A549 (cell line): Measurements from ENCODE around the gene MAGI1. TPM values are rescaled to one million over a fixed set of nuclear protein-coding genes. Genes with fewer than 3 reads are reported as not detected.

Experiments
- ATAC-seq, 2 experiments: fragments of 200-7000 bp in 1 of 2; fragments of >200 bp in 1 of 2; cut with Nextera tagmentation in 1 of 2; cut with Tn5 transposase in 1 of 2; 3 replicates each; pipeline versions ENCODE4 v1.8.0 to v1.9.1; 2018 to 2020; ENCODE audit warnings: mild to moderate bottlenecking in 1 of 2, moderate library complexity in 1 of 2
- CTCF ChIA-PET: fragments of 300-600 bp; sonication (Branson Sonifier 250); formaldehyde crosslinking; extraction: SDS; loops from one replicate; lab custom pipeline; 2021; ENCODE audit warnings: antibody characterized with exemption, inconsistent platforms; lab: Yijun Ruan, JAX
- POLR2A ChIA-PET: fragments of 350-600 bp; formaldehyde crosslinking; extraction: SDS; loops from one replicate; lab custom pipeline; 2021; ENCODE audit warnings: antibody characterized with exemption, inconsistent platforms; lab: Yijun Ruan, JAX
- DNase-seq, 2 experiments: peaks; one replicate each; pipeline versions ENCODE4 v3.0.0 to v3.0.0-alpha.2; 2011 to 2016; ENCODE audit warnings: low read depth in 1 of 2, low spot score in 1 of 2
- FAIRE-seq: peaks from 2 replicates; lab custom pipeline; 2011; peaks lifted over from hg19 to GRCh38; lab: Jason Lieb, UNC
- H3K27ac ChIP-seq, 2 experiments: fragments of >200 bp; sonication (Bioruptor Twin); formaldehyde crosslinking; 3 replicates each; pipeline ENCODE4 v1.5.1; 2016 to 2017
- H3K4me1 ChIP-seq: fragments of >200 bp; sonication (Bioruptor Twin); formaldehyde crosslinking; 3 replicates; pipeline ENCODE4 v1.6.1; 2016
- H3K4me2 ChIP-seq: fragments of >200 bp; sonication (Bioruptor Twin); formaldehyde crosslinking; 3 replicates; pipeline ENCODE4 v1.6.1; 2016
- H3K4me3 ChIP-seq: fragments of >200 bp; sonication (Bioruptor Twin); formaldehyde crosslinking; 3 replicates; pipeline ENCODE4 v1.5.1; 2016
- H3K9me3 ChIP-seq: fragments of >200 bp; sonication (Bioruptor Twin); formaldehyde crosslinking; 3 replicates; pipeline ENCODE4 v1.6.1; 2016
- CEBPB ChIP-seq, 2 experiments: fragments of >200 bp in 1 of 2; sonication (Bioruptor Twin) in 1 of 2; formaldehyde crosslinking in 1 of 2; IDR thresholded peaks; 2 replicates each; pipeline ENCODE4 v1.6.1; 2012 to 2016
- EHMT2 ChIP-seq: fragments of 200-600 bp; sonication (generic); IDR thresholded peaks from 2 replicates; pipeline ENCODE4 v1.6.1; 2016; ENCODE audit warnings: antibody characterized with exemption, low read depth, mild to moderate bottlenecking, moderate library complexity
- FOXS1 ChIP-seq: fragments of 250-450 bp; sonication (Bioruptor Pico); IDR thresholded peaks from 2 replicates; pipeline ENCODE4 v1.5.0; 2020; ENCODE audit warnings: mild to moderate bottlenecking, moderate library complexity
- HOXA7 ChIP-seq: fragments of 250-450 bp; sonication (Bioruptor Pico); IDR thresholded peaks from 2 replicates; pipeline ENCODE4 v1.5.0; 2020; ENCODE audit warnings: mild to moderate bottlenecking, moderate library complexity
- MAZ ChIP-seq: fragments of 150-350 bp; IDR thresholded peaks from 2 replicates; pipeline ENCODE4 v1.6.1; 2014; ENCODE audit warnings: antibody characterized with exemption, low read depth, low read length, borderline replicate concordance
- NFE2L2 ChIP-seq: fragments of 150-350 bp; conservative IDR thresholded peaks from 2 replicates; pipeline ENCODE4 v1.6.1; 2014; ENCODE audit warnings: low read length
- RAD21 ChIP-seq, 2 experiments: fragments of >200 bp in 1 of 2; sonication (Bioruptor Twin) in 1 of 2; formaldehyde crosslinking in 1 of 2; IDR thresholded peaks in 1 of 2; conservative IDR thresholded peaks in 1 of 2; 2 replicates in 1 of 2; 3 replicates in 1 of 2; pipeline ENCODE4 v1.6.1; 2012 to 2018; ENCODE audit warnings: inconsistent platforms in 1 of 2
- RARB ChIP-seq: fragments of 250-450 bp; sonication (Bioruptor Pico); IDR thresholded peaks from 2 replicates; pipeline ENCODE4 v1.8.0; 2021; ENCODE audit warnings: mild to moderate bottlenecking, moderate library complexity
- RCOR1 ChIP-seq: fragments of 150-350 bp; IDR thresholded peaks from 2 replicates; pipeline ENCODE4 v1.6.1; 2014; ENCODE audit warnings: antibody characterized with exemption, low read length, low read depth
- REST ChIP-seq: fragments of 200-600 bp; sonication (generic); IDR thresholded peaks from 2 replicates; pipeline ENCODE4 v1.6.1; 2016; ENCODE audit warnings: antibody characterized with exemption, mild to moderate bottlenecking, moderate library complexity
- TP53 ChIP-seq: fragments of 250-450 bp; sonication (Bioruptor Pico); IDR thresholded peaks from 2 replicates; pipeline ENCODE4 v1.5.0; 2021; ENCODE audit warnings: mild to moderate bottlenecking, moderate library complexity
- USF2 ChIP-seq: fragments of 450-650 bp; IDR thresholded peaks from 2 replicates; pipeline ENCODE4 v1.6.1; 2014; ENCODE audit warnings: antibody characterized with exemption
- ZC3H11A ChIP-seq: fragments of 450-650 bp; IDR thresholded peaks from 2 replicates; pipeline ENCODE4 v1.6.1; 2014; ENCODE audit warnings: antibody characterized with exemption, mild to moderate bottlenecking
- ZFP36 ChIP-seq: fragments of 450-650 bp; IDR thresholded peaks from 2 replicates; pipeline ENCODE4 v1.6.1; 2014; ENCODE audit warnings: borderline replicate concordance; ENCODE audit not compliant: partially characterized antibody
- ZSCAN20 ChIP-seq: fragments of 250-450 bp; sonication (Bioruptor Pico); IDR thresholded peaks from 2 replicates; pipeline ENCODE4 v1.8.0; 2022; ENCODE audit warnings: mild to moderate bottlenecking, moderate library complexity
- WGBS: methylation state at CpG from one replicate; pipeline ENCODE4 v1.1.6; 2017; ENCODE audit errors: missing lambda C conversion rate; 5-methylcytosine and 5-hydroxymethylcytosine counted together
- polyA plus RNA-seq, 4 experiments: library from polyadenylated mRNA; depleted of rRNA in 3 of 4; stranded (reverse); fragments of >200 nt; fragmentation: RNase III in 1 of 4; extraction: RNeasy Plus Mini Kit Qiagen cat#74134 plus additional on column Dnase treatment in 1 of 4; gene quantifications; 2 replicates in 3 of 4; 3 replicates in 1 of 4; pipeline ENCODE4 v1.2.3, GENCODE V29; 2011 to 2017
- TF ChIP-seq, protein P1 (sequence below): fragments of 250-450 bp; sonication (Bioruptor Pico); IDR thresholded peaks from 2 replicates; pipeline ENCODE4 v1.5.0; 2020; ENCODE audit warnings: low read depth, mild to moderate bottlenecking, moderate library complexity
- TF ChIP-seq, protein P2 (sequence below): fragments of >200 bp; sonication (Bioruptor Twin); formaldehyde crosslinking; IDR thresholded peaks from 3 replicates; pipeline ENCODE4 v1.6.1; 2016
- TF ChIP-seq, protein P3 (sequence below): IDR thresholded peaks from 2 replicates; pipeline ENCODE4 v1.6.1; 2012; ENCODE audit warnings: low read depth, borderline replicate concordance
- TF ChIP-seq, protein P4 (sequence below): IDR thresholded peaks from 2 replicates; pipeline ENCODE4 v1.6.1; 2012

Gene MAGI1
- polyA plus RNA-seq, 2 of the 4 experiments (the other 2 are of a cell fraction) = 4.7 to 6.6 TPM

DNA sequence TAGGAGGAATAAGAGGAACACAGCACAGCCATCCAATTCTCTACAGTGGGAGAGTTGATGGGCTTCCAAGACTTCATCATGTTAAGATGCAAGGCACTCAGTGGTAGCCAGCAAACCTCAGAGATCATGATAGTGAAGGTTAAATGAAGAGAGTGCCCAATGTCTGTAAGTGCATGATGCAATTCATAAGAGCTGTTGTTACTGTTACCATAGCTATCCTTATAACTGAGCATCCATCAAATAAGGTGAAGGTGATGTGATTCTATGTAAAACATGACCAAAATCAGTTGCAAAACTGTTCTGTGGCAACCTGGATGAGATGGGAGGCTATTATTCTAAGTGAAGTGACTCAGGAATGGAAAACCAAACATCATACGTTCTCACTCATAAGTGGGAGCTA is 289.7 kb downstream of the MAGI1 start:
- POLR2A ChIA-PET = interaction anchor here (0.5 to 0.6 kb wide), 2 partner anchors 190 to 319 kb away, joined by 3 to 4 read pairs; no protein-coding TSS in a partner anchor
- ATAC-seq (no peak), DNase-seq (no peak), FAIRE-seq (no peak)
- Histone ChIP-seq H3K4me1 (no peaks in the 10 kb centered on the region), H3K9me3 (no peaks in the 10 kb centered on the region), H3K4me2 (no peak overlapping the region), H3K4me3 (no peak overlapping the region), H3K27ac (no peak overlapping the region)
- CTCF ChIA-PET = interaction anchor here (1.3 to 1.5 kb wide), 2 partner anchors 389 to 505 kb away, joined by 3 read pairs; no protein-coding TSS in a partner anchor
- WGBS = 67% methylated on average over 1 of the region's 1 CpG
- TF ChIP-seq MAZ (no peak), REST (no peak)

- no peaks in the 10 kb centered on the region for H3K9me3 ChIP-seq
- H3K4me3 ChIP-seq = no peak overlapping the region
- H3K27ac ChIP-seq = no peak overlapping the region
- no peaks in the 10 kb centered on the region for H3K4me1 ChIP-seq
- no peak for TF ChIP-seq CEBPB (IDR thresholded peaks at IDR 0.05)
- TF ChIP-seq ZFP36 = no peak
- TF ChIP-seq, protein P1, sequence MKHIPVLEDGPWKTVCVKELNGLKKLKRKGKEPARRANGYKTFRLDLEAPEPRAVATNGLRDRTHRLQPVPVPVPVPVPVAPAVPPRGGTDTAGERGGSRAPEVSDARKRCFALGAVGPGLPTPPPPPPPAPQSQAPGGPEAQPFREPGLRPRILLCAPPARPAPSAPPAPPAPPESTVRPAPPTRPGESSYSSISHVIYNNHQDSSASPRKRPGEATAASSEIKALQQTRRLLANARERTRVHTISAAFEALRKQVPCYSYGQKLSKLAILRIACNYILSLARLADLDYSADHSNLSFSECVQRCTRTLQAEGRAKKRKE (CRISPR knock-in tag) = no peak
- TF ChIP-seq FOXS1 (CRISPR knock-in tag) = no peak
- no peak for TF ChIP-seq REST
- no peak for TF ChIP-seq ZSCAN20 (CRISPR knock-in tag)
- TF ChIP-seq RAD21 (conservative IDR thresholded peaks at IDR 0.05 in 1 of 2, IDR thresholded peaks at IDR 0.05 in 1 of 2) = no peak
- TF ChIP-seq RCOR1 = no peak
- CTCF ChIA-PET = interaction anchor here (1.3 to 1.5 kb wide), 2 partner anchors 389 to 504 kb away, joined by 3 read pairs; no protein-coding TSS in a partner anchor
- no peak overlapping the region for H3K4me2 ChIP-seq
- ATAC-seq = no peak
- FAIRE-seq = no peak
- 94% methylated on average over 1 of the region's 1 CpG for WGBS
- POLR2A ChIA-PET = interaction anchor here (0.5 to 0.6 kb wide), 2 partner anchors 189 to 320 kb away, joined by 3 to 4 read pairs; no protein-coding TSS in a partner anchor
- DNase-seq = no peak
These were observed 290.4 kb downstream of the MAGI1 start for GRCh38 chr3:65748326-65748725.

DNA sequence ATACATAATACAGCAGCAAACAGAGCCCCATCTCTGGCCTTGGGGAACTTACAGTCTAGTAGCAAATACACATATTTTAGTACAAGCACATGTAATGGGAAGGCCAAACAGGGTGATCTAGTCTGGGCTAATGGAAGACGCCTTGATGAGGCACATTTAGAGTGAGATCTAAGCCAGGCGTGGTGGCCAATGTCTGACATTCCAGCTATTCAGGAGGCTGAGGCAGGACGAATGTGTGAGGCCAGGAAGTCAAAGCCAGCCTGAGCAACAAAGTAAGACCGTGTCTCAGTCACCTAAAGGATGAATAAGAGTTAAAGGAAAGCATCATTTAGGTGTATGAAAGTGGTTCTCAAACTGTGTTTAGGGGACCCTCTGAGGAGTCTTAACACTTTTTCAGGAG is 291.9 kb downstream of the MAGI1 start:
- Histone ChIP-seq H3K4me1 (no peaks in the 10 kb centered on the region), H3K4me2 (no peak overlapping the region), H3K4me3 (no peak overlapping the region), H3K27ac (no peak overlapping the region), H3K9me3 (no peaks in the 10 kb centered on the region)
- POLR2A ChIA-PET = no interaction called here
- DNase-seq (no peak), FAIRE-seq (no peak), ATAC-seq (no peak)
- WGBS = 77% methylated on average over 4 of the region's 4 CpGs
- CTCF ChIA-PET = interaction anchor here (1.2 kb wide), 1 partner anchor 15 kb away, joined by 3 read pairs; no protein-coding TSS in a partner anchor
- TF ChIP-seq, protein P1 (CRISPR knock-in tag) = no peak
- TF ChIP-seq TP53 (CRISPR knock-in tag) (no peak), MAZ (no peak), RARB (no peak), NFE2L2 (no peak), USF2 (no peak), HOXA7 (no peak), RCOR1 (no peak), ZC3H11A (no peak), EHMT2 (no peak)
- TF ChIP-seq, protein P2, sequence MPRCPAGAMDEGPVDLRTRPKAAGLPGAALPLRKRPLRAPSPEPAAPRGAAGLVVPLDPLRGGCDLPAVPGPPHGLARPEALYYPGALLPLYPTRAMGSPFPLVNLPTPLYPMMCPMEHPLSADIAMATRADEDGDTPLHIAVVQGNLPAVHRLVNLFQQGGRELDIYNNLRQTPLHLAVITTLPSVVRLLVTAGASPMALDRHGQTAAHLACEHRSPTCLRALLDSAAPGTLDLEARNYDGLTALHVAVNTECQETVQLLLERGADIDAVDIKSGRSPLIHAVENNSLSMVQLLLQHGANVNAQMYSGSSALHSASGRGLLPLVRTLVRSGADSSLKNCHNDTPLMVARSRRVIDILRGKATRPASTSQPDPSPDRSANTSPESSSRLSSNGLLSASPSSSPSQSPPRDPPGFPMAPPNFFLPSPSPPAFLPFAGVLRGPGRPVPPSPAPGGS = no peak
- TF ChIP-seq, protein P3, sequence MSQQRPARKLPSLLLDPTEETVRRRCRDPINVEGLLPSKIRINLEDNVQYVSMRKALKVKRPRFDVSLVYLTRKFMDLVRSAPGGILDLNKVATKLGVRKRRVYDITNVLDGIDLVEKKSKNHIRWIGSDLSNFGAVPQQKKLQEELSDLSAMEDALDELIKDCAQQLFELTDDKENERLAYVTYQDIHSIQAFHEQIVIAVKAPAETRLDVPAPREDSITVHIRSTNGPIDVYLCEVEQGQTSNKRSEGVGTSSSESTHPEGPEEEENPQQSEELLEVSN = no peak
- TF ChIP-seq, protein P4, sequence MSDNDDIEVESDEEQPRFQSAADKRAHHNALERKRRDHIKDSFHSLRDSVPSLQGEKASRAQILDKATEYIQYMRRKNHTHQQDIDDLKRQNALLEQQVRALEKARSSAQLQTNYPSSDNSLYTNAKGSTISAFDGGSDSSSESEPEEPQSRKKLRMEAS = no peak
